SK-N-MC (cell line): Measurements from ENCODE around the gene FAM234B.

Source experiments
- EZH2 ChIP-seq: fragments of 200-600 bp; sonication (generic); IDR thresholded peaks from one replicate; pipeline ENCODE4 v1.6.1; 2017; ENCODE audit warnings: antibody characterized with exemption
- FOXP2 ChIP-seq: optimal IDR thresholded peaks from 2 replicates; pipeline ENCODE3; 2011; ENCODE audit warnings: mild to moderate bottlenecking, moderate library complexity; ENCODE audit not compliant: insufficient read depth; ENCODE audit errors: extremely low read length, control extremely low read depth
- POLR2AphosphoS5 ChIP-seq: IDR thresholded peaks from 2 replicates; pipeline ENCODE4 v1.6.1; 2012; ENCODE audit warnings: mild to moderate bottlenecking, low read depth, low read length, borderline replicate concordance

DNA sequence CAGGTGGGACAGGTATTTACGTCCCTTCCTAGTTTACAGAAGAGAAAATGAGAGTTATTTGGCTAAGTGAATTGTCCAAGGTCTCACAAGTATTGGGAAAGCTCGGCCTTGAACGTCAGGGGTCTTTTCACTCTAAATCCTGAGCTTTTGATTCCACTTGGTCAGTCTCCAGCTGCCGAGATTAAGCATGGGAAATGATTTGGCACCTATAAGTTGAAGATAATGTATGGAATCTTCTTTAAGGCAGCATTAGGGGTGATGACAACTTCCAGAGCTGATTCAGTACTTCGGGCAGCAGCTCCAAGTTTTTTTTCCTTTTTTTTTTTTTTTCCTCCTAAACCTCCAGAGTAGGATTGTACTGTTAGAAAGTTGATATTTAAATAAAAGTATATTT is 722 bp downstream of the FAM234B start:
- no peak for TF ChIP-seq EZH2
- no peak for TF ChIP-seq POLR2AphosphoS5
- no peak for TF ChIP-seq FOXP2
